Measurements from ENCODE around the gene MLIP.
"Not testable (repeated sequence)": the region's sequence is repeated elsewhere in the genome, so short reads cannot be mapped to it uniquely, and the experiment has no call there.

MLIP gene

DNA sequence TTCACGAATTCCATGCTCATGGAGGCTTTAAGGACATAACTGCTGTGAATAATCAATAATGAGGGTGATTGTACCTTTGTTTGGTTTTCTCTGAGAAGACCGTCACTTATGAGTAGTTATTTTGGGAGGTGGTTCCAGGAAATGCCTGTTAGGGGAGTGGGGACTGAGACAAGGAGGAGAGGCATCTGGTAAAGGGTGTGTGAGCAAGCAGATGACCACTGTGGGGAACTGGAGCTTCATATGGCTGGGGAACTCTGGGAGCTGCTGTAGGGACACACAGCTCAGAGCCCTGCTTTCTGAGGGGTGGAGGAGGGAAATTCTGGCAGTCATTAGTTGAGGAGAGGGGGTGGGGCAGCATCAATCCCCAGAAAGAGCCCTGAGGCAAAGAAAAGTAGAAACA lies 125.7 kb downstream of the MLIP start:
- no peak for DNase-seq (ENCODE audit: low read depth)

DNA sequence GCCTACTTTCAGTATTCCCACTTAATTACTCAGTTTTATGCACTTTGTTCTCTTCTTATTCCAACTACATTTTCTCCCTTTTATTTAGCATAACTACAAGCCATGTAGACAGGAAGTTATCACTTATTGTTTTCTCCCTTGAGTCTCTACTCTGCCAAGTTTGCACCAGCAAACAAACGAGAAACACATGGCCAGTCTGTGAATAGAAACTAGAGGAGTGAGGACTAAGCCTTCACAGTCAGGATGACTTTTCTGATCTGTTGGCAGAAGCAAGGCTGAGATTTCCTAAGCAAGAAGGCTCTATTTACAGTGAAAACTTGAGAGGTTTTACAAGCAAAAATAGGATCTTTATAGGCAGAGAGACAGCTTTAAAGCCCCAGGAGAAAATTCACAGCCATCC lies 127.2 kb downstream of the MLIP start:
- no peak for DNase-seq (ENCODE audit: low read depth)

DNA sequence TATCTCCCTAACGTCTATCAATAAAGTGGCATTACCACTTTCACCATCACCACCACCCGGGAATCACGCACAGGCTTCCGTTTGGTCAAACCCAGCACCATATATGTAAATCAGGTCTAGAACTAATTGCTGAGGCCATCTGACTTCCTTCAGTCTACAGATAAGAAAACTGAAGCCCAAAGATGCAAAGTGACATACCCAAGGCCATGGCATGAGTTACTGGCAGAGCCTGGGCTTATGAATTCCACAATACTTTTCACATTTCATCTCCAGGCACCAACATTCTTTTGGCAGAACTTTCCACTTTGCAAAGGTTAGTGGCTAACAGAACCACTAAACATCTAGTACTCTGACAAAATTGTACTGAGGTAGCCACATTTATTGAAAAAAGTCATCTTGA lies 132.5 kb downstream of the MLIP start:
- no peak for DNase-seq (ENCODE audit: low read depth)

DNA sequence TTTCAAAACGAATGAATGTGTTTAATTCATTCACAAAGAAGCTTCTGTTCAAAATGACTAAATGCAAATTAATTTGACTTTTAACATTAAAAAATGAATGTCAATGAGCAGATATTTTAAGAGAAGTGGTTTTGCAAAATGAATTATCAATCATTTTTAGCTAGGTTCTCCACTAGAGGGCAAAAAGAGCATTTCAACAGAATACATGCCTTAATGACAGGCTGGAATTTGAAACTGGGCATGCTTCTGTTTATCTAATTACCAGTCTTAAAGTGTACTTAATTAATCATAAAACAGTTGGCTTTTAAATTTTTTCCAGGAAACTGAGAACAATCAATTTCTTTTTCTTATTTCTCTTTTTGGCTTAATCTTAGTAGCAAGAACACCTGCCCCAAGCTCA lies 133.2 kb downstream of the MLIP start:
- no peak for DNase-seq (ENCODE audit: low read depth)

DNA sequence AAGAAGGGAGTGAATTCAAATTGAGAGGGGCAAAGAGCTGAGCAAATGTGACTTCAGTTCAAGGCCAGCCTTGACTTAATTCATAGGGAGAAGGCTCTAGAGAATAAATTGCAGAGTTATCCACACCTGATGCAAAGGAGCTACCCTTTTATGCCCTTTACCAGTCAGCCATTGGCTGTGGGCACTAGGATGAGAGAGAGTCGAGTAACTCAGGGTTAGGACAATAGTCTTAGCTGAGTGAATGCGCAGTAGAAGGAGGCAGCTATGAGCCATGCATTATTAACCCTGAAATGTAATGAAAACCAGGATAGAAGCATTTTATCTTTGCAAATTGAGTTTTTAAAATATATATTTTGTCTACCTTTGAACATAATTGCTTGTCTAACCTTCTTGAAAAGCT lies 134.0 kb downstream of the MLIP start:
- no peak for DNase-seq (ENCODE audit: low read depth)

DNA sequence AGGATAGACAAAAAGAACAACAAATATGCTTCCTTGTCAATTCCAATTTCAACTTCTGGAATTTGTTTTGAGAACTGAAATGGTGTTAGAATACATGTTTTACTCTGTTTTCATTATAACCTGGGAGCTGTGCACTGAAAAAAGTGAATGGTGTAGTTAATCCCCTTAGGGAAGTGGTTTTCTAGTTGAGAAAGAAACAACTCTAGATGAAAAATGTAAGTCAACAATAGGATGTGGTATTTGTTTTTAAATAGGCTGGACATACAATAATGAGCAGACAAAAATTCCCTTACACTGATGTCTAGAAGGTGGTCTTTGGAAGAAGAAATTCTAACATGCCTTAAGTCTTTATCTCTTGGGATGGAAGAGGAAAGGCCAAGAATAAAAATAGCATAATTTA lies 137.1 kb downstream of the MLIP start:
- DNase-seq (ENCODE audit: low read depth): no peak

DNA sequence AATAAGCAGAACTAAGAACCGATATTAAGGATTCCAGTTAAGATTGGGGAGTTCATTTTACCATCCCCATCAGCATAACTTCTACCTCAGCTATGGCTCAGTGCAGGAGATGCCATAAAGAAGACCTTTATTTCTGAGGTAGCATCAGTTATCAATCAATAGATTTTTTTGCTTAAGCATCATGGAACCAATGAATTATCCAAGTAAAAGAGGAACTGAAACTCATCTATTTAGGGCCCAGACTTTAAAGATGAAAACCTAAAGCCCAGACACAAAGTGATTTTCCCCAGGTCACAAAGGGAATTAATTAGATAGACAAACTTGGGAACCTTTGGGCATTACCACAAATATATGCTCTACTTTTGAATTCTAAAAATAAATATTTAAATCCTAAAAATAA lies 137.8 kb downstream of the MLIP start:
- DNase-seq (ENCODE audit: low read depth): no peak

DNA sequence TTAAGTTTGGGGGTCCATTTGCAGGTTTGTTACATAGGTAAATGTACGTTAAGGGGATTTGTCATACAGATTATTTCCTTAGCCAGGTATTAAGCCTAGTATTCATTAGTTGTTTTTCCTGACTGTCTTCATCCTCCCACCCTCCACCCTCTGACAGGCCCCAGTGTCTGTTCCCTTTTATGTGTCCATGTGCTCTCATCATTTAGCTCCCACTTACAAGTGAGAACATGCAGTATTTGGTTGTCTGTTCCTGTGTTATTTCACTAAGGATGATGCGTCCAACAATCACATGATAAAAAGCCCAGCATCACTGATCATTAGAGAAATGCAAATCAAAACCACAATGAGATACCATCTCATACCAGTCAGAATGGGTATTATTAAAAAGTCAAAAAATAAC lies 138.6 kb downstream of the MLIP start:
- not testable (repeated sequence) for DNase-seq (ENCODE audit: low read depth)

DNA sequence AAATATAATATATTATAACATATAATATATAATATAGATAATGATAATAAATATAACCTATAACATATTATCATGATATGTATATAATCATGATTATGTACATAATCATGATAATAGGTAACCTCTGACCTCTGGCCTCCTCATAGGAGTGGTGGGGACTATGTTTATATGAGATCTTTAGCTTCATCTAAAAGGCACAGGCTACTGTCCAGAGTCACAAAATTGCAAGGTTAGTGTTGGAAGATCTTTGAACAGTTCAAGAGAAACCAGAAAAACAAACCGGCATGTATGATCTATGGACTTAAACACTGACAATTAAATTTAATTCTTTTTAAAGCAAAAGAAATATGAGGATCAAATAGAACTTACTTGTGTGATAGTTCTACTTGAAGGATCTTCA lies 141.3 kb downstream of the MLIP start:
- no peak for DNase-seq (ENCODE audit: low read depth)

DNA sequence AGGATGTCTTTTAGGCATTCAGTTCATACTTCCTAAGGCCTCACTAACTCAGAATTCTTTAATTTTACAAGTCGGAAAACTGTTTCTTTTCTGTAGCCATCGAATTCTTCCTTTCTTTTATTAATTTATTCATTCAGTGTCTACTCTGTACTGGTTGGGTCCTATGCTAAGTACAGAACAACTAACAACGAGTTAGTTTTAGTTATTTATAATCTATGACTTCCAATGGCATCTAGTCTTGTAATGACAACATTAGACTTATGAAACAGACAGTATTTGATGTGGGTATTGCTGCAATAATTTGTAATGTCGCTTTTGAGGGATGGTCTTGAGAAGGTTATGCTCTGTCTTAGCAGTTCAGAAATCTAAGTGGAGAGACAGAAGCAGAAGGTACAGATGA lies 141.7 kb downstream of the MLIP start:
- DNase-seq (ENCODE audit: low read depth): no peak

DNA sequence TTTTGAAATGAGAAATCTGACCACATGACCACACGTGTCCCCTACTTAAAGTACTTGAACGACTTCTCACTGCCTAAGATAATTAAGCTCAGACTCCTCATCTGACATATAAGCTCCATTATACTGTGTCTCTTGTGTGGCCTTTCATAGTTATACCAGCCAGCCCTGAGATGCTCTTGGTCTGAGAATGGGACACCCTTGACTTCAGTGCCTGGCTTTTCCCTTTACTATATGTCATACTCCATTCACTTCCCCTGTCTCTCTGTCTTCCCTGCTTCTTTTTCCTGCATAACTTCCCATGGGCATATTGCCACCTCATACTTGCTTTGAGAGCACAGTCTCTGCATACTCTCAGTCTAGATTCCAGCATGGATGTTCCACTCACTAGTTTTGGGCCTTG lies 143.6 kb downstream of the MLIP start:
- DNase-seq (ENCODE audit: low read depth): no peak

DNA sequence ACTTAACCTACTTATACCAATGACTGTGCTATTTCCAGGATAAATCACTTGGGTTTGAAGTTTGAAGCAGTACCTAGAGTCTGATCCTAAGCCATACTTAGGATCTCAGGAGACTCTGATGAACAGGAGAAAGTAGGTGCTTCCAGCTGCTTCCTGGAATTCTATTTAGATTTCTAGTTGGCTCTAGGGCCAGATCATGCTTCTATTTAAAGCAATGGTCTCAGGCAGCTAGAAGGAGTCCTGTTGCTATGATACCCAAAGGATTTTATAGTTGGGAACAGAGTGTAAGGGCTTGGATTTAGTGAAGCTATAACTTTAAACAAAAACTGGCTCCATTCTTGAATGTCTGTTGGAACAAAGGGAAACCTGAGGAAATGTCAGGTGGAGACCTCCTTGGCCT lies 144.6 kb downstream of the MLIP start:
- no peak for DNase-seq (ENCODE audit: low read depth)

DNA sequence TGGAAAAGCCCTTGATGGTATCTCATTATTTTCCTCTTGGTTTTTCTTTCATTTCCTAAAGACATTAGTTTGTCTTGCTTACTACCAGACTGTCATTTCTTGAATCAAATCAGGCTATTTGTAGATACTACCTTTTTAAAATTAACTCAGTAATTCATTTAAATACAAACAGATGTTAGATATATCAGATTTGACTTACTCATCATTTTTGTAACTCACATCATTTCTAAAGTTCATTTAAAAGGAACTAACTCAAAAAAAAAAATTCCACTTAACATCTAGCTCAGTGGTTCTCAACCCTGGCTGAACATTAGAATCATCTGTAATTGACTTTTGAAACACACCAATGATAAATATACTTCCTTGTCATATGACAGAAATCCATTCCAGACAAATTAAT lies 148.8 kb downstream of the MLIP start:
- no peak for DNase-seq (ENCODE audit: low read depth)

DNA sequence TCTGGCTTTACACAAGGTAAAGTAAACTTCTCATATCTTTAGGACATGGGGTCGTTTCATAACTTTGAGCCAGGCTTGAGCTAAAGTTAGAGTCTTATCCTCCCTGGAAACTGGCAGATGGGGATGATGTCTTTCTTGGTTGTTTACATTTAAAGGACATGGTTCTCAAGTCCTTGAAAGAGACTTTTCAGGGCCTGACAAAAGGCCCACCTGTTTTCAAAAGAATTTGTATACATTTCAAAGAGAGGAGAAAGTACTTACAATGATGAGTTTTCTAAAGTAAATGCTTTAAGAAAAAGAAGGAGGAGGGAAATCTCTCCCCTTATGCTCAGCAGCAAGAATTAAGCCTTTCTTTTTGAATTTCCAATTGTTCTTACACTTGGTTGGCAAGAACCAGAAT lies 151.3 kb downstream of the MLIP start:
- no peak for DNase-seq (ENCODE audit: low read depth)

DNA sequence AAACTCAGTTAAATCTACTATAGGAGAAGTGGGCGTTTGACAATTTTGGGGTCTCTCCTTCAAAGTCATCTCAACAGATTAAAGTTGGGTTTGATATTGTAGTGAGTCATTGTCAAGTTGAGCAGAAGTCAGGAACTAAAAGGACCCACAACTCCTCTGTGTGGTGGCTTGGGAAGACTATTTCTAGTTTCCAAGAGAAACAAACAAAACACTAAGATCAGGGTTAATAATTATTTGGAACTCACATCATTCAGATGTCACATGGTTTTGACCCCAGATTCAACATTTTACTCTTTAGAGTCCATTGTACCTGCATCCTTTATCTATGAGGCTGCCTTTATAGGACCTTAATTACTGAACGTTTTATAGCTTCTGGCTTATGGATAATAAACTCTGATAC lies 151.7 kb downstream of the MLIP start:
- DNase-seq (ENCODE audit: low read depth): no peak

DNA sequence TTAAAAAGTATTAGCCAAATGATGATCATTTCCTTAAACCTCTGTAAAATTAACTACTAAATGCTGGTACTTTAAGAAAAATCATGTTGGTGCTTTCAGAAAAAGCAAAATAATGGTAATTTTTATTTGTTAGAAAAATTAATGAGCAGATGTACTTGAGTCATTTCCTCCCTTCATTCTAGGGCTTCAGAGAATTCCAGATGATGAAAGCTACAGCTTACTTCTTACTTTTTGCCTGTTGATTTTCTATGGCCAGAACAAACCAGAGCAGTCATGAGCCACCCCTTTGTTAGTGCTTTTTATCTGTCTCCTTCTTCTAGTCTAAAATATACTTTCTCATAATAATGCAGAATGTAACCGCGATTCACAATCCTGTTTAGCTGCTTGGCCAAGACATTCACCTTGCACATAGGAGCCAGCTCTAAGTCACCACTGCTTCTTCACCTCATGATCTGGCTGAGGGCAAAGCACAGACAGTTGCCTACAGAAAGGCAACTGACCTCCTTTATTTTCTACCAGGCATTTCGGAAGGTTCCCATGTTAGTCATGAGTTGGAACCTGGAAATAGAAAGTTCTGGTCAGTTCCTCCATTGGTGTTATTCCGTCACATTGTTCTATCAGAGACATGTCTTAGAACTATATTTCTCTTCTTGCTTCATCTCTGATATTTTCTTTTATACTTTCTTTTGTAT lies 153.5 kb downstream of the MLIP start:
- DNase-seq (ENCODE audit: low read depth): no peak

DNA sequence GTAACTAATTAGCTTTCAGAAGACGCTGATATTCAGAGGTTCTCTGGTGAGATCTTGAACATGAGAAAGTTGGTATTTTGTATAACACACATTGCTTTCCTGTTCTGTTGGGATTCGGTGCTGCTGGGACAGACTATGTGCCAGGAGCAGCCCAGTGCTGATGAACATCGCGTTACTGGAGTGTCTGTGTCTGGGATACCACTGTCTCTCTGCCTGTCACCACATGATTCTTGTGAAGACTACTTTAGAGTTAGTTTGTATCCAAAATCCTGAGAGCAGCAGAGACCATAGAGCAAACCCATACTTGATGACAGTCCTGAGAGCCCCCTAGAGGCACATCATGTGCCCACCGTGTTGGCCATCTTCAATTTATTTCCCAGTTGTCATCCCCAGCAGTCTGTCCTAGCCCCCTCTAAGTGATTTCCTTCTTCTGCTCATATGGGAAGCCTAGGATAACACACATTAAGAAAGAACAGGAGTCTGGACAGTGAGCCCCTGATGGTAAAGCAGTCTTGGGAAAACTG lies 155.2 kb downstream of the MLIP start:
- DNase-seq (ENCODE audit: low read depth): no peak

DNA sequence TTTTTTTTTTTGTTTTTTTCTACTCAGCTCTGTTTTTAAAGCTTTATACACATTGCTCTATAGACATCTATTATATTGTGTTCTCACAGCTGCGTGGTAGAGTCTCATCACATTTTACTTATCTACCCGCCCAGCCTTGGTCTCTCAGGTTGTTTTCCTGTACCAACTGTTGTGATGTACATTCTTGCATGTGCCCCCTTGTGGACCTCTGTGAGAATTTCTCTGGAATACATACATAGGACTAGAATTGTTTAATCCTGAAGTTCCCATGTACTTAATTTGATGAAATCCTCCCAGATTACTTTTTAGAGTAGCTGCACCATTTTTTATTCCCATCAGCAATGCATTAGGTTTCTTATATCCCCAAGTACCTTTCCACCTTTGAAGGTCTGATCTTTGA lies 156.6 kb downstream of the MLIP start:
- DNase-seq (ENCODE audit: low read depth): no peak

DNA sequence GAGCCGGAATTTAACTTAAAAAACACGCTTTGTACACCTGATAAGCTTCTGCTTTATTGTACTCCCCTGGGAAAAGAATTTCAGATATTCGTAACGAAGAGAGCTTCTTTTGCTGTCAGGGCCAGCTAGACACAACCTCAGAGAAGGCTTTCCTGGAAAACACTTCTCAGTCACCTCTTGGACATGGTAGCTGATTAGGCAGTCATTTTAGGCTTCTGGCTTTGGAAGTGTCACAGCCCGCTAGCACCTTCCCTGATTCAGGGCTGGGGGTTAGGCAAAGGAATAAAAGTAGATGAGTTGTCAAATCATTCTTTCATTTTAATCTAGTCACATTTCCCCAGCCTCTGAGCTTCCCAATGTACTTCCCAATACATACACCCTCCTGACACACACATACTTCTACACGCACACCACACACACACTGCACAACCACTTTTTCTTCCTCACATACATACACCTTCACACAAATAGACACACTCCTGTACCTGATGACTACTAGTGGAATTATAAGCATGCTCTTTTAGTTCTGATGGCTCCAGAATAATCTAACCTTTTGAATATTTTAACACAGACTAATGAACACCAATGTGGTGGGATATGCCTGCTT lies 162.1 kb downstream of the MLIP start:
- DNase-seq (ENCODE audit: low read depth): no peak

DNA sequence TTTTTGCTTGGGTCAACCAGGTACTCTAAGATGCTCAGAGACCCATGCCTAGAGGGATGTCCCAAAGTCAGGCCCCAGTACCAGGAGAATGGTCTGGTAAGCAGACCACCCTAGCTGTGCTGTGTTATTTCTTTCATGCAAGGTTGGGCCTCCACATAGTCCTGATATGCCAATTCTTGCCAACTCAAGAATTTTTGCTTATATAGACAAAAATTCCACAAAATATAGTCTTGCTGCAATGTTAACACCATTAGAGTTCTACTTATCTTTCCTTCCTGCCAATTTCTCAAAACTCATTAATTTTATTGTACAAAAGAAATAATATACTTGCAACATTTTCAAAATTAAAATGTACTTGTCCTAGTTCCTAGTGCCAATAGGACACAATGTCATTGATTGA lies 163.1 kb downstream of the MLIP start:
- DNase-seq (ENCODE audit: low read depth): no peak

DNA sequence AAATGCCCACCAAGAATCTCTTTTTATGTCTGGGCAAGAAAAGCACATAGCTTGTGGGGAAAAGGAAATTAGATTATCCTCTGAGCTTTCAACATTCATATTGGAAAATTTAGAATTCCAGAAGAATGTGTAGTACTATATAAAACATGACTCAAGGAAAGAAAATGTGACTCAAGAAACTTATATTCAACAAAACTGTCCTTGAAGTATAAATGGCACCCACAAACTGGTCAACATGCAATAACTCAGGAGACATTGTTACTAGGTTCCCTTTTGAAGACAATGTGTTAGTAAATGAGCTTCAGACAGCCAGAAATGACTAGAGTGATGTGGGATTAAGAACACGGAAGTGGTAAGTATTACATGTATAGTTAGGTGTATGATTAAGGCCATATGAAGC lies 170.9 kb downstream of the MLIP start:
- DNase-seq (ENCODE audit: low read depth): no peak

DNA sequence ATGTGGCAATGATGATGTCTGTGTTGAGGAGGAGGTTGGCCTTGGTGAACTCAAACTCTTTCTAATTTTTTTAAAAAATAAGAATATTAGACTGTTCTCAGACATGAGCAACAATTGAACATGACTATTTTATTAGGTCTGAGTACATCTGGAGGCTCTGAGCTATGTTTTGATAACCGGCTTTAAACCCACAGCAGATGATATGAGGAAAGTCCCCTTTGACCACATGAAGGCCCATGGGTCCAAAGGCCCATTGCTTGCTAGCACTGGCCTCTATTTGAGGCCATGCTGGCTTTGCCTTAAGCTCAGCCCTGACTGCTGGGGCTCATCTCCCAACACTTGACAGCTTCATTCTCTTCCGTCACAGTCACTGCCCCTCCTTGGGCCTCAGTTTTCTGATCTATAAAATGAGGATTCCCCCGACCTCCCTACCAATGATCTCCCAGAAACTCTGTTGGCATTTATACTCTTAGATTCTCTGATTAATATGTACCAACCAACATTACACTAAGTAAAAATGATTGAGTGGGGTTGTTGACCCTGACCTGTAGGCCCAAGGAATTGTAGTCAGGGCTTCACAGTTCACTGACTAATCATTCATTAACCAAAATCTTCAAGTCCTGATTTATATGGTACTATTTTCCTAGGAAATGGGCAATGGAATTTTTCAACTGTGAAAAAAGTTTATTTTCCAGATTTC lies 173.1 kb downstream of the MLIP start:
- DNase-seq (ENCODE audit: low read depth): no peak

DNA sequence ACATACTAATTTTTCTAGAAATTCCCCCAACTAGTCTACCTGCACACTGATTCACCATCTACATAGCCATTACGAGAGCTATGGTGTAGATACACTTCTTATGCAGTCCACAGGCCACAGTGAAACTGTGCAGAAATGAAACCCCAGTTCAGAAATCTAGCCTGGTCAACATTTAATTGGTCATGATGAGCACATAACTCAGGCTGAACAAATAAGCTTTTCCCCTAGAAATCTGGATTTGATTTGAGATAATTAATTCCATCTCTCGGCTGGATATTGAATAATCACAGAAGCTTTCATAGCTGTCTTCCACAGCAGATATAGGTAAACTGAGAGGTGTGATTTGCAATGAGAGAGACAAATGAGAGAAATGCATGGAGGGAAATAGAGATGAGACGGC lies 174.4 kb downstream of the MLIP start:
- DNase-seq (ENCODE audit: low read depth): no peak

DNA sequence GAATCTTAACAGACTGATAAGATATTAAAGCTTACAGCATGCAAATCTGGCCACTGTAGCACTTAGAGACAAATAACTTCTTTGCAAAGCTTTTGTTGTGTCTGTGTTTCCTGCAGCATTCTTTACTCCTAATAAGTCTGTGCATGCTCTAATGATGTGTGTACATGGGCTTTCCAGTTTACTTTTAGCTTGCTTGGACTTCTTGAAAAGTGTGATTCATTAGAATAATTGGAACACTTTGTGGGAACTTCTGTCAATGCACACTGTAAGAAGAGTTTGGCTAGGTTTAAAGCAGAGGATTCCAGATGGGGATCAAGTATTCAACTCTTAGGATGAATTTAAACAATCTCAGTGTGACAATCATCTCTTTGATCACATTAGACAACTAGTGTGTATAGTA lies 174.9 kb downstream of the MLIP start:
- no peak for DNase-seq (ENCODE audit: low read depth)
